ENCODE measurements around the gene GPR146. TPM values are rescaled to one million over a fixed set of nuclear protein-coding genes. Genes with fewer than 3 reads are reported as not detected.

The GPR146 gene
- total and polyA plus RNA-seq, 2 of the 13 experiments (the other 11 are each of a cell fraction or from before 2014, with no cell fraction given), result 2.0 to 15.9 TPM

GRCh38 chr7:1015196-1016121 is 28.9 kb upstream of the GPR146 start (continued):
- TF ChIP-seq ZNF781 (CRISPR knock-in tag; IDR thresholded peaks at IDR 0.05; ENCODE audit: borderline replicate concordance, not compliant biosample characterization), result no peak
- no peak for TF ChIP-seq TERF1 (CRISPR knock-in tag; IDR thresholded peaks at IDR 0.05)
- no peak for TF ChIP-seq PAF1 (CRISPR knock-in tag; IDR thresholded peaks at IDR 0.05)
- no peak for TF ChIP-seq HMGXB3 (CRISPR knock-in tag; IDR thresholded peaks at IDR 0.05; ENCODE audit: borderline replicate concordance)
- TF ChIP-seq ELF3 (CRISPR knock-in tag; IDR thresholded peaks at IDR 0.05), result peak; percentile 28; the same call in 1 of the 2 replicates
- TF ChIP-seq ZBTB46 (CRISPR knock-in tag; IDR thresholded peaks at IDR 0.05; ENCODE audit: borderline replicate concordance), result no peak
- TF ChIP-seq ZNF33B (CRISPR knock-in tag; IDR thresholded peaks at IDR 0.05), result no peak
- TF ChIP-seq ZNF451 (CRISPR knock-in tag; IDR thresholded peaks at IDR 0.05), result no peak
- TF ChIP-seq NR2F6 (IDR thresholded peaks at IDR 0.05), result peak; percentile 83
- peak; percentile 79 for TF ChIP-seq NR2F6 (CRISPR knock-in tag; IDR thresholded peaks at IDR 0.05)
- TF ChIP-seq ARID4A (CRISPR knock-in tag; IDR thresholded peaks at IDR 0.05; ENCODE audit: borderline replicate concordance), result peak; percentile 57; the same call in 1 of the 2 replicates
- TF ChIP-seq DBP (CRISPR knock-in tag; IDR thresholded peaks at IDR 0.05; ENCODE audit: not compliant biosample characterization), result no peak

Measured in HepG2 (cell line).